ENCODE results near the gene FOXP2.

- TF ChIP-seq RAD21 (IDR thresholded peaks at IDR 0.05; ENCODE audit: low read length) = no peak
- TF ChIP-seq CTCF (conservative IDR thresholded peaks at IDR 0.05; ENCODE audit: low read depth, low read length) = no peak
- no peak for TF ChIP-seq POLR2A (IDR thresholded peaks at IDR 0.05; ENCODE audit: low read depth, low read length)
- no peak for TF ChIP-seq CEBPB (IDR thresholded peaks at IDR 0.05; ENCODE audit: low read depth, low read length)
- no peak for TF ChIP-seq MXI1 (IDR thresholded peaks at IDR 0.05; ENCODE audit: borderline replicate concordance, low read depth, low read length)
- no peak for TF ChIP-seq USF2 (IDR thresholded peaks at IDR 0.05; ENCODE audit: low read depth, low read length)
These were observed 191.5 kb downstream of the FOXP2 start for GRCh38 chr7:114606100-114606499.

Measured in IMR-90 (cell line).